GM20431 (cell line): ENCODE results near the gene CD300LG.

Experiments
- in situ Hi-C: fragments of 300-500 bp; cut with MseI, MboI; formaldehyde crosslinking; loops from one replicate; pipeline ENCODE4 v1.15.0; 2020; ENCODE audit warnings: low sequenced_read_pairs; ENCODE audit not compliant: unreplicated experiment

The CD300LG gene

GRCh38 chr17:43901861-43902589 lies 55.0 kb downstream of the CD300LG start:
- in situ Hi-C loops: no loop called here

GRCh38 chr17:43905400-43905984 lies 58.5 kb downstream of the CD300LG start:
- in situ Hi-C loops: no loop called here

- in situ Hi-C loops: no loop called here
Measured at GRCh38 chr17:43905985-43906852, 59.2 kb downstream of the CD300LG start.

GRCh38 chr17:43906951-43907424 lies 60.0 kb downstream of the CD300LG start:
- in situ Hi-C loops: no loop called here

GRCh38 chr17:43907425-43907981 lies 60.5 kb downstream of the CD300LG start, which contains the start of gene MPP2:
Gene MPP2, minus strand, starts transcription at chr17:43907536. Its CDS starts 3,076 bp downstream, at chr17:43904460.
- in situ Hi-C loops: no loop called here

GRCh38 chr17:43907998-43908721 lies 61.2 kb downstream of the CD300LG start:
- in situ Hi-C loops: no loop called here

- in situ Hi-C loops: no loop called here
Measured at GRCh38 chr17:43909537-43910231, 62.7 kb downstream of the CD300LG start.

GRCh38 chr17:43911904-43912303 lies 64.9 kb downstream of the CD300LG start:
- in situ Hi-C loops: no loop called here

- in situ Hi-C loops: no loop called here
Measured at GRCh38 chr17:43912635-43913304, 65.8 kb downstream of the CD300LG start.
